Endometrial microvascular endothelial cells (primary cell): ENCODE measurements around the gene PDE2A. TPM values are rescaled to one million over a fixed set of nuclear protein-coding genes. Genes with fewer than 3 reads are reported as not detected.

Source experiments
- in situ Hi-C: cut with HindIII; loops from 2 replicates; pipeline ENCODE4 v1.10.0; 2017; ENCODE audit warnings: low sequenced_read_pairs, low pct_unique_long_range_greater_than_20kb; ENCODE audit errors: inconsistent ontology term
- total RNA-seq: library from RNA; depleted of rRNA; stranded (reverse); fragments of >200 nt; gene quantifications from one replicate; pipeline ENCODE4 v1.2.3, GENCODE V29; 2015; ENCODE audit errors: inconsistent ontology term

The PDE2A gene
- 9.5 TPM for total RNA-seq

- in situ Hi-C loops, result no loop called here
These were observed at the start of gene PDE2A for GRCh38 chr11:72673943-72674828. PDE2A (minus strand) TSS chr11:72674422; CDS start chr11:72674207, 215 bp downstream.

GRCh38 chr11:72723508-72723907 is 49.3 kb upstream of the PDE2A start:
- in situ Hi-C loops, result no loop called here

GRCh38 chr11:72722050-72722748 is 48.0 kb upstream of the PDE2A start:
- in situ Hi-C loops, result no loop called here

GRCh38 chr11:72721689-72722049 is 47.4 kb upstream of the PDE2A start:
- in situ Hi-C loops, result no loop called here

GRCh38 chr11:72721276-72721675 is 47.1 kb upstream of the PDE2A start:
- in situ Hi-C loops, result no loop called here

- in situ Hi-C loops, result no loop called here
These were observed 46.6 kb upstream of the PDE2A start for GRCh38 chr11:72720784-72721183.

- in situ Hi-C loops, result no loop called here
These were observed 45.8 kb upstream of the PDE2A start for GRCh38 chr11:72720047-72720446.

- in situ Hi-C loops, result no loop called here
These were observed 45.3 kb upstream of the PDE2A start for GRCh38 chr11:72719551-72719950.

GRCh38 chr11:72719144-72719543 is 44.9 kb upstream of the PDE2A start:
- in situ Hi-C loops, result no loop called here

- in situ Hi-C loops, result no loop called here
These were observed 43.9 kb upstream of the PDE2A start for GRCh38 chr11:72718101-72718501.

GRCh38 chr11:72716788-72717435 is 42.7 kb upstream of the PDE2A start:
- in situ Hi-C loops, result no loop called here

GRCh38 chr11:72716290-72716689 is 42.1 kb upstream of the PDE2A start:
- in situ Hi-C loops, result no loop called here

GRCh38 chr11:72712841-72713240 is 38.6 kb upstream of the PDE2A start:
- in situ Hi-C loops, result no loop called here

- in situ Hi-C loops, result no loop called here
These were observed 38.0 kb upstream of the PDE2A start for GRCh38 chr11:72712168-72712751.

- in situ Hi-C loops, result no loop called here
These were observed 36.9 kb upstream of the PDE2A start for GRCh38 chr11:72711141-72711540.

GRCh38 chr11:72710278-72710677 is 36.1 kb upstream of the PDE2A start:
- in situ Hi-C loops, result no loop called here

- in situ Hi-C loops, result no loop called here
These were observed 35.4 kb upstream of the PDE2A start for GRCh38 chr11:72709478-72710238.

GRCh38 chr11:72707032-72707431 is 32.8 kb upstream of the PDE2A start:
- in situ Hi-C loops, result no loop called here

GRCh38 chr11:72706579-72706978 is 32.4 kb upstream of the PDE2A start:
- in situ Hi-C loops, result no loop called here
